HG02798 (cell line): ENCODE results near the gene NSRP1.
A peak's percentile ranks its signal among the peaks of the same experiment; 100 is the strongest.
"Not testable (repeated sequence)": the region's sequence is repeated elsewhere in the genome, so short reads cannot be mapped to it uniquely, and the experiment has no call there.

Source experiments
- ATAC-seq: cut with Tn5 transposase; IDR thresholded peaks from one replicate; pipeline ENCODE4 v1.9.1; 2021; ENCODE audit warnings: mild to moderate bottlenecking; ENCODE audit not compliant: unreplicated experiment, poor library complexity

Gene NSRP1

GRCh38 chr17:30118635-30119034, 2.0 kb downstream of the NSRP1 start:
- not testable (repeated sequence) for ATAC-seq

GRCh38 chr17:30124273-30124796, 7.7 kb downstream of the NSRP1 start:
- no peak for ATAC-seq

- no peak for ATAC-seq
These were observed 13.5 kb downstream of the NSRP1 start for GRCh38 chr17:30130121-30130520.

GRCh38 chr17:30132615-30133014, 16.0 kb downstream of the NSRP1 start:
- no peak for ATAC-seq

- no peak for ATAC-seq
These were observed 16.6 kb downstream of the NSRP1 start for GRCh38 chr17:30133197-30133596.

- ATAC-seq = no peak
These were observed 17.9 kb downstream of the NSRP1 start for GRCh38 chr17:30134551-30134950.

GRCh38 chr17:30137158-30137557, 20.5 kb downstream of the NSRP1 start:
- ATAC-seq = no peak

GRCh38 chr17:30147860-30148259, 31.2 kb downstream of the NSRP1 start:
- not testable (repeated sequence) for ATAC-seq

- ATAC-seq = no peak
These were observed 31.8 kb downstream of the NSRP1 start for GRCh38 chr17:30148376-30148775.

GRCh38 chr17:30151471-30151870, 34.9 kb downstream of the NSRP1 start:
- ATAC-seq = no peak

- no peak for ATAC-seq
These were observed 36.8 kb downstream of the NSRP1 start for GRCh38 chr17:30153463-30153862.

GRCh38 chr17:30155389-30155788, 38.8 kb downstream of the NSRP1 start:
- no peak for ATAC-seq

GRCh38 chr17:30158896-30159625, 42.4 kb downstream of the NSRP1 start:
- ATAC-seq = no peak

GRCh38 chr17:30160419-30161172, 44.0 kb downstream of the NSRP1 start:
- ATAC-seq = no peak

GRCh38 chr17:30161601-30162000, 45.0 kb downstream of the NSRP1 start:
- no peak for ATAC-seq

GRCh38 chr17:30164531-30164930, 47.9 kb downstream of the NSRP1 start:
- ATAC-seq = no peak

- no peak for ATAC-seq
These were observed 48.5 kb downstream of the NSRP1 start for GRCh38 chr17:30165147-30165546.

- no peak for ATAC-seq
These were observed 49.3 kb downstream of the NSRP1 start for GRCh38 chr17:30165960-30166359.

- no peak for ATAC-seq
These were observed 53.9 kb downstream of the NSRP1 start for GRCh38 chr17:30170415-30170987.

GRCh38 chr17:30172560-30172959, 55.9 kb downstream of the NSRP1 start:
- no peak for ATAC-seq

GRCh38 chr17:30173649-30174048, 57.0 kb downstream of the NSRP1 start:
- ATAC-seq = peak; percentile 86
